GM23248 (cell line): ENCODE measurements around the gene ITGA1. TPM values are rescaled to one million over a fixed set of nuclear protein-coding genes. Genes with fewer than 3 reads are reported as not detected.

Experiments used
- DNase-seq: peaks from one replicate; pipeline ENCODE4 v3.0.0-alpha.2; 2015
- H2AFZ ChIP-seq: fragments of 200-600 bp; sonication (generic); 2 replicates; pipeline ENCODE4 v1.6.1; 2016; ENCODE audit warnings: antibody characterized with exemption
- H3F3A ChIP-seq: fragments of 200-600 bp; sonication (generic); 2 replicates; pipeline ENCODE4 v1.6.1; 2016; ENCODE audit warnings: mild to moderate bottlenecking, antibody characterized with exemption, mixed run types; ENCODE audit not compliant: insufficient read depth
- H3K27ac ChIP-seq: fragments of 200-600 bp; sonication (generic); 2 replicates; pipeline ENCODE4 v1.5.1; 2016; ENCODE audit warnings: mild to moderate bottlenecking
- H3K27me3 ChIP-seq: fragments of 200-600 bp; sonication (generic); replicated peaks from 2 replicates; pipeline ENCODE4 v1.6.1; 2016; ENCODE audit warnings: mild to moderate bottlenecking; ENCODE audit not compliant: insufficient read depth
- H3K36me3 ChIP-seq: fragments of 200-600 bp; sonication (generic); 2 replicates; pipeline ENCODE4 v1.6.1; 2016; ENCODE audit warnings: low read depth, mild to moderate bottlenecking
- H3K4me1 ChIP-seq: fragments of 200-600 bp; sonication (generic); 2 replicates; pipeline ENCODE4 v1.6.1; 2016; ENCODE audit warnings: mild to moderate bottlenecking; ENCODE audit not compliant: insufficient read depth
- H3K4me2 ChIP-seq: fragments of 200-600 bp; sonication (generic); one replicate; pipeline ENCODE4 v1.6.1; 2016; ENCODE audit warnings: mild to moderate bottlenecking; ENCODE audit not compliant: unreplicated experiment
- H3K4me3 ChIP-seq: fragments of 200-600 bp; sonication (generic); 2 replicates; pipeline ENCODE4 v1.5.1; 2016; ENCODE audit warnings: mild to moderate bottlenecking
- H3K79me2 ChIP-seq: fragments of 200-600 bp; sonication (generic); 2 replicates; pipeline ENCODE4 v1.6.1; 2016; ENCODE audit warnings: mild to moderate bottlenecking; ENCODE audit not compliant: insufficient read depth
- H3K9ac ChIP-seq: fragments of 200-600 bp; sonication (generic); 2 replicates; pipeline ENCODE4 v1.6.1; 2016; ENCODE audit warnings: mild to moderate bottlenecking
- H3K9me2 ChIP-seq: fragments of 200-600 bp; sonication (generic); 2 replicates; pipeline ENCODE4 v1.6.1; 2016; ENCODE audit warnings: mixed run types, mild to moderate bottlenecking, moderate library complexity; ENCODE audit not compliant: insufficient read depth
- H3K9me3 ChIP-seq: fragments of 200-600 bp; sonication (generic); one replicate; pipeline ENCODE4 v1.6.1; 2017; ENCODE audit warnings: low read depth
- H4K20me1 ChIP-seq: fragments of 200-600 bp; sonication (generic); 2 replicates; pipeline ENCODE4 v1.6.0; 2016; ENCODE audit not compliant: insufficient read depth
- EZH2 ChIP-seq: fragments of 200-600 bp; sonication (generic); IDR thresholded peaks from 2 replicates; pipeline ENCODE4 v1.6.1; 2018; ENCODE audit warnings: antibody characterized with exemption, mild to moderate bottlenecking; ENCODE audit not compliant: insufficient read depth, poor library complexity, severe bottlenecking
- EZH2phosphoT487 ChIP-seq: fragments of 200-600 bp; sonication (generic); IDR thresholded peaks from 2 replicates; pipeline ENCODE4 v1.6.1; 2018; ENCODE audit warnings: antibody characterized with exemption, moderate library complexity, mild to moderate bottlenecking, low read depth; ENCODE audit not compliant: insufficient read depth
- WGBS, 2 experiments: methylation state at CpG; one replicate each; pipeline ENCODE4 v1.1.6; 2015 to 2017; ENCODE audit warnings: low lambda C conversion rate in 2 of 2, low coverage in 1 of 2; ENCODE audit errors: missing lambda C conversion rate in 2 of 2; 5-methylcytosine and 5-hydroxymethylcytosine counted together
- in situ Hi-C: fragments of 300-500 bp; cut with MboI; formaldehyde crosslinking; loops from 2 replicates; pipeline ENCODE4 v1.15.0; 2020
- polyA plus RNA-seq: library from polyadenylated mRNA; unstranded; fragments of >200 nt; fragmentation: Nextera tagmentation; extraction: Ambion mirVana; gene quantifications from 2 replicates; pipeline ENCODE4 v1.2.1, GENCODE V29; 2016
- total RNA-seq: library from RNA; depleted of rRNA; stranded (reverse); fragments of >200 nt; shearing (Covaris generic); gene quantifications from 2 replicates; pipeline ENCODE4 v1.2.3, GENCODE V29; 2014

The ITGA1 gene
- total and polyA plus RNA-seq, 2 experiments from 2014 or later = 8.9 to 18.4 TPM

GRCh38 chr5:52759331-52759730 is 28.4 kb upstream of the ITGA1 start:
- H3K9me3 ChIP-seq = no peaks in the 10 kb centered on the region

GRCh38 chr5:52760695-52761366 is 26.9 kb upstream of the ITGA1 start:
- H3K4me1 ChIP-seq = peaks cover 12% of the 10 kb centered on the region
- no peaks in the 10 kb centered on the region for H3K9me3 ChIP-seq
- H4K20me1 ChIP-seq = no peaks in the 10 kb centered on the region
- no peaks in the 10 kb centered on the region for H3K79me2 ChIP-seq
- H2AFZ ChIP-seq = no peak overlapping the region
- no peak overlapping the region for H3K4me3 ChIP-seq
- in situ Hi-C loops = no loop called here
- H3K27ac ChIP-seq = no peak overlapping the region
- WGBS, 2 experiments = 74 to 82% methylated on average over 1 of the region's 1 CpG
- DNase-seq = no peak
- TF ChIP-seq EZH2 (no peak), EZH2phosphoT487 (no peak)
- H3F3A ChIP-seq = no peaks in the 10 kb centered on the region
- H3K36me3 ChIP-seq = no peaks in the 10 kb centered on the region
- H3K4me2 ChIP-seq = no peak overlapping the region
- no peaks in the 10 kb centered on the region for H3K27me3 ChIP-seq
- no peak overlapping the region for H3K9ac ChIP-seq
- no peaks in the 10 kb centered on the region for H3K9me2 ChIP-seq

More at GRCh38 chr5:52759331-52759730, 28.4 kb upstream of the ITGA1 start:
- 85 to 90% methylated on average over 1 of the region's 1 CpG for WGBS, 2 experiments
- Histone ChIP-seq H3K9ac (no peak overlapping the region), H4K20me1 (no peaks in the 10 kb centered on the region), H3K9me2 (no peaks in the 10 kb centered on the region), H2AFZ (no peak overlapping the region), H3K4me3 (no peak overlapping the region), H3K27me3 (no peaks in the 10 kb centered on the region), H3K27ac (no peak overlapping the region), H3K4me1 (peaks cover 12% of the 10 kb centered on the region), H3K36me3 (no peaks in the 10 kb centered on the region), H3K79me2 (no peaks in the 10 kb centered on the region), H3K4me2 (no peak overlapping the region), H3F3A (no peaks in the 10 kb centered on the region)
- DNase-seq = peak; percentile 40
- in situ Hi-C loops = no loop called here
- TF ChIP-seq EZH2 (no peak), EZH2phosphoT487 (no peak)

- Histone ChIP-seq H3K79me2 (no peaks in the 10 kb centered on the region), H3K4me3 (no peak overlapping the region), H3K27me3 (no peaks in the 10 kb centered on the region), H3K27ac (no peak overlapping the region), H3K9me3 (no peaks in the 10 kb centered on the region), H3K36me3 (no peaks in the 10 kb centered on the region), H3K9ac (no peak overlapping the region), H3K4me1 (peaks cover 14% of the 10 kb centered on the region; the same call in 1 of the 2 replicates), H2AFZ (no peak overlapping the region), H3K9me2 (no peaks in the 10 kb centered on the region), H3F3A (no peaks in the 10 kb centered on the region; the same call in 1 of the 2 replicates), H4K20me1 (no peaks in the 10 kb centered on the region), H3K4me2 (no peak overlapping the region)
- peak; percentile 20 for DNase-seq
- in situ Hi-C loops = no loop called here
- WGBS, 2 experiments = 92 to 96% methylated on average over 2 of the region's 2 CpGs
- no peak for TF ChIP-seq EZH2
- no peak for TF ChIP-seq EZH2phosphoT487
Measured at GRCh38 chr5:52767217-52767743, 20.4 kb upstream of the ITGA1 start.

DNA sequence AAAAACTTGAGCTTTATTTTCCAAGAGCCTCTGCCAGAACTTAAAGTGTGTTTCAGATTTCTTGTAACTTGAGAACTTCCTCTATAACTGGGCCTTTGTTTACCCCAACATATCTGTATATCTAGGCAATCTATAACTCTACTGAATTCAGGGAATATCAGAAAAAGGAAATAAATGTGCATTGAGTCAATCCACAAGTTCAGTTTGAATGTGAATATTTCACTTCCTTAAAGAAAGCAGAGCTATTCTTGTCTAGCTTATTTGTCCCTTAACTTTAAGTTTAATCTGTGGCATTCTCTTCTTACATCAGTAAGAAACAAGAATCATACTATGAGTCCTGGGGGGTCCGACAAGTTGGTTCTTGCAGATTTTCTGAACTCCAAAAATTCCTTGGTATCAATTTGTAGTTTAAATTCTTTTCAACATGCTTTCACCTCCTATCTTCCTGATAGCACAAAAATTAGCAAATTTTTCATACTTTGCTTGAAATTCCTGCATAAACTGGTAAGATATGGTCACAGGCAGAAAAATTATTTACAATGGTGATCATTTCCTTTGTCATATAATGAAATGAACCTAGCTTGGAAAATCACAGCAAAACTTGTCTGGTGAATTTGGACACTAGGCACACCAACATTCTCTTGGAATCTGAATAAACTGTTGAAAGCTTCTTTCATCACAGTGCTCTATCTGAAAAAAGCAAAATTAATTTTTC is 19.8 kb upstream of the ITGA1 start:
- Histone ChIP-seq H3K4me3 (no peak overlapping the region), H3K27me3 (no peaks in the 10 kb centered on the region), H3K9me3 (no peaks in the 10 kb centered on the region), H3K27ac (no peak overlapping the region), H3K4me2 (no peak overlapping the region), H3F3A (no peaks in the 10 kb centered on the region; the same call in 1 of the 2 replicates), H3K36me3 (no peaks in the 10 kb centered on the region), H3K9ac (no peak overlapping the region), H4K20me1 (no peaks in the 10 kb centered on the region), H3K4me1 (peaks cover 14% of the 10 kb centered on the region; the same call in 1 of the 2 replicates), H2AFZ (no peak overlapping the region), H3K79me2 (no peaks in the 10 kb centered on the region), H3K9me2 (no peaks in the 10 kb centered on the region)
- WGBS, 2 experiments = 93 to 97% methylated on average over 1 of the region's 1 CpG
- DNase-seq = no peak
- no peak for TF ChIP-seq EZH2
- TF ChIP-seq EZH2phosphoT487 = no peak
- in situ Hi-C loops = no loop called here
